T1000 (cell line): Measurements from ENCODE around the gene SEC11A.
A peak's percentile ranks its signal among the peaks of the same experiment; 100 is the strongest.
"Not testable (repeated sequence)": the region's sequence is repeated elsewhere in the genome, so short reads cannot be mapped to it uniquely, and the experiment has no call there.

Source experiments
- DNase-seq: peaks from one replicate; lab custom pipeline; 2025; ENCODE audit warnings: mixed read lengths; lab: John Stamatoyannopoulos, UW

Gene SEC11A

GRCh38 chr15:84737005-84737404 lies 21.1 kb upstream of the SEC11A start:
- no peak for DNase-seq

DNA sequence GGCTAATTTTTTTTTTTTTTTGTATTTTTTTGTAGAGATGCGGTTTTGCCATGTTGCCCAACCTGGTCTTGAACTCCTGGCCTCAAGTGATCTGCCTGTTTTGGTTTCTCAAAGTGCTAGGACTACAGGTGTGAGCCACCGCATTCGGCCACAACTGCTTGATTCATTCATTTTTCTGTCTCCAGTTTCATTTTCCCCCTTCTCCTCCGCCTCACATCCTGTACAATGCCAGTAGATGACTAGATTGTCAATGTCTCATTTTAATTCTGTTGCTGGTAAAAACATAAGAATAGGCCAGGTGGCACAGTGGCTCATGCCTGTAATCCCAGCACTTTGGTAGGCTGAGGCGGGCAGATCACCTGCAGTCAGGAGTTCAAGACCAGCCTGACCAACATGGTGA lies 20.4 kb upstream of the SEC11A start:
- DNase-seq, result no peak

DNA sequence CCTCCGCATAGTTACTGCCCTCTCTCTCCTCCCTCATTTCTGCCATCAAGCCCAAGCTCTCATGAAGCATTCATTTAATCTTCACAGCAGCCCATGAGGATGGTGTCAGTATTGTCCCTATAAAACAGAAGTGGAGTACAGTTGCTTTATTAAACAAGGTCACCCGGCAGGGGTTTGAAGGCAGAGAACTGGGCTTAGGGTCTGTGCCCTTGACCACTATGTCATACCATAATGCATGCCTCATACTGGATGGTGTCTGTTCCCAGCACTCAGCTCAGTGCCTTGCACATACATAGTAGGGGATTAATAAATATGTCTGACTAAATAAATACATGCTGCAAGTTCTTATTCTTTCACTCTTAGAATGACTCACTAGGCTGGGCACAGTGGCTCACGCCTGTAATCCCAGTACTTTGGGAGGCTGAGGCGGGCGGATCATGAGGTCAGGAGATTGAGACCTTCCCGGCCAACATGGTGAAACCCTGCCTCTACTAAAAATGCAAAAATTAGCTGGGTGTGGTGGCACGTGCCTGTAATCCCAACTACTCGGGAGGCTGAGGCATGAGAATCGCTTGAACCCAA lies 19.6 kb upstream of the SEC11A start:
- DNase-seq, result not testable (repeated sequence)

DNA sequence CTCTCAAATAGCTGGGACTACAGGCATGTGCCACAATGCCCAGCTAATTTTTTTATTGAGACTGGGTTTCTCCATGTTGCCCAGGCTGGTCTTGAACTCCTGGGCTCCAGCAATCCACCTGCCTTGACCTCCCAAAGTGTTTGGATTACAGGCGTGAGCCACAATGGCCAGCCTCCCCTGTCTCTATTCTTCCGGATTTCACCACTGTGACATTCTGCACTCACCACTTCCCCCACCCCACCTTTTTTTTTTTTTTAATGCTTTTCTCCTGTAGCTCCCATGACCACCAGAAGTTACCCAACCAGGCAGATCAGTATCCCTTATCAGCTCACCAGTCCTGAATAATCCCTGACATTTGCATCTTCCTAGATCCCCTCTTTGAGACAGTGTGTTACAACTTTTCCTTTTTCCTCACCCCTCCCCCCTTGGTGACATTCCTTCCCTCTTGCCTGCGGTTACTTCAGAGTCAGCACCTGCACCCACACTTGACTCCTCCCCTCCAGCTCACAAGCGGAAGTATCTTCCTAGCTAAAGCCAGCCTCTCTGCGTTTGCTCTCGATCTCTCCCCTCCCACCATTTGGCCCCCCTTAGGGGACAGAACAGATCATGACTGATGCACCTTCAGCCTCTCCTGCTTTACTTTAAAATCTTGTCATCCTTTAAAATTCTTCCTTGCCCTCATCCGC lies 19.0 kb upstream of the SEC11A start:
- peak; percentile 7 for DNase-seq

DNA sequence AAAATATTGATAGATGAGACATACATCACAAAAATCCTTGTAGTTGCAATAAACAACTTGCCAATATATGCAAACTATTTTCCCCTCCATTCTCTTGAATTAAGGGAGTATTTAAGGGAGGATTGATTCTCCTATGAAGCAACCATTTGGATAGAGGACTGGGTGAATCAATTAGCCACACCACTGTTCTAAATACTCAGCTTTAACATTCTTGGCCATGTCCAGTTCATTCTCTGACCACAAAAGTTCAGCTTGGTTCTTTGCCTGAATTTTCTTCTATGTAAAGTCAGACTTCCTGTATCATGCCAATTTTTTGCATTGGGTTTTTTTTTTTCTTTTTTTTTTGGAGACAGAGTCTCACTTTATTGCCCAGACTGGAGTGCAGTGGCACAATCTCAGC lies 15.8 kb upstream of the SEC11A start:
- DNase-seq, result no peak

DNA sequence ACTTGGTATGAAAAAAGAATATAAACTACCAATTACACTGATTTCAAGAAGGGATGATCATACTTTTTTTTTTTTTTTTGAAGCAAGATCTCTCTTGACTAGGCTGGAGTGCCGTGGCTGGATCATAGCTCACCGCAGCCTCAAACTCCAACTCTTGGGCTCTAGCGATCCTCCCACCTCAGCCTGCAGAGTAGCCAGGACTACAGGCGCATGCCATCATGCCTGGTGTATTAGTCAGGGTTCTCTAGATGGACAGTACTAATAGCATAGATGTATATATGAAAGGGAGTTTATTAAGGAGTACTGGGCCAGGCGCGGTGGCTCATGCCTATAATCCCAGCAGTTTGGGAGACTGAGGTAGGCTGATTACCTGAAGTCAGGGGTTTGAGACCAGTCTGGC lies 11.5 kb upstream of the SEC11A start:
- DNase-seq, result no peak

DNA sequence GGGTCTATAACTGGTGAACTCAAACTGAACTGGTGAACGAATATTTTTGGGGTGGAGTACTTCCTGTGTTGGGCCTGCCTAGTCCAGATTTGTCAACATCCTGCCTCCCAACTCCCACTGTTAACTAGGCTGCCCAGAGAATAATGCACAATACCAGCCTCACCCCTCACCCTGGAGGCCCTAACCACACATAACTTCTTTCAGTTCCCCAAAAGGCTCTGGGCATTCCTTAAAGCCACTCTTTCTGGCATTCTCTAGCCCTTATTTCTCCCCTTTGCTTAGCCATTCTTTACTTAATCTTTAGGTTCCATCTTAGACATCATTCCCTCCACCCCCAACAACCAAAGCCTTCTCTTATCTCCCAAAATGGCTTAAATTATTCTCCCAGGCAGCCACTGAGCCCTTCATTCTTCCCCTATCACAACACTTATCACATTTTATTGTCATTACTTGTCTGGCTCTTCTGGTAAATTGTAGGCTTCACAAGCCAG lies 9.1 kb upstream of the SEC11A start:
- DNase-seq, result no peak

DNA sequence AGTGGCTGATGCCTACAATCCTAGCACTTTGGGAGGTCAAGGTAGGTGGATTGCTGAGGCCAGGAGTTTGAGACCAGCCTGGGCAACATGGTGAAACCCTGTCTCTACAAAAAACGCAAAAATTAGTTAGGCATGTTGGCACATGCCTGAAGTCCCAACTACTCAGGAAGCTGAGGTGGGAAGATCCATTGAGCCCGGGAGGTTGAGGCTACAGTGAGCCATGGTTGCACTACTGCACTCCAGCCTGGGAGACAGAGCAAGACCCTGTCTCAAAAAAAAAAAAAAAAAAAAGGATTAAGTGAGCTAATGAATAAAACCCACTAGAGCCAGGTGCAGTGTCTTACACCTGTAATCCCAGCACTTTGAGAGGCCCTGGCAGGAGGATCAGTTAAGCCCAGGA lies 6.7 kb upstream of the SEC11A start:
- no peak for DNase-seq

- DNase-seq, result no peak
These were observed 5.4 kb upstream of the SEC11A start for GRCh38 chr15:84721371-84721770.

- no peak for DNase-seq
These were observed 401 bp downstream of the SEC11A start for GRCh38 chr15:84715441-84716035.

DNA sequence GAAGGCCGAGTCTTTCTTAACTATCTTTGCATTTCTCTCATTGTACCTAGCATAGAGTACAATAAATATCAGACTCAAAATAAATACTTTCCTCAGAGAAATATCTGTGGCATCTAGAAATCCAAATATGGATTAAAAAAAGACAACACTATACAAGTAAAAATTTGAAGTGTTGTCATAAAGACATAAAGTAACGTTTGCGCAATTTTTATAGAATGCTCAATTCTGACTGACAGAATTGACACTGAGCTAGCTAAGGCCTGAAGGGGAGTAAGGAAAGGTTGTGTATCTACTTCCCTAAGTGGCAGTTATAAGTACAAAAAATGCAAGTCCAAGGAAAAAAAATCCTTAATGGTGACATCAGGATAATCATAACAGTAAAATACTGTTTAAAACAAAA lies 1.1 kb downstream of the SEC11A start:
- no peak for DNase-seq

DNA sequence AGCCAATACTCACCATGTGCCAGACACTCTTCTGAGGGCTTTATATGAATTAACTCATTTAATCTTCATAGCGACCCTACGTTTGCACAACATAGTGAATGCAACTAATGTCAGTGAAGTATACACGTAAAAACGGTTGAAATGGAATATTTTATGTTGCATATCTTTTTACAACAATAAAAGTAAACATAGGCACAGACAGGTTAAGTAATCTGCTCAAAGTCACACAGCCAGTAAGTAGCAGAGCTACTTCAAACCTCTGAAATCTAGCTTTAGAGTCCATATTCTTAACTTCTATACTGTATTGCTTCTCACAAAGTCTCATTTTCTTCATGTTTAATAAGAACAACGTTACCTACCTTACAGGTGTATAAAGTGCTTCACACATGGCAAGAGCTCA lies 1.6 kb downstream of the SEC11A start:
- DNase-seq, result no peak

- DNase-seq, result no peak
These were observed 12.1 kb downstream of the SEC11A start for GRCh38 chr15:84703808-84704207.

- DNase-seq, result no peak
These were observed 12.9 kb downstream of the SEC11A start for GRCh38 chr15:84702961-84703482.

DNA sequence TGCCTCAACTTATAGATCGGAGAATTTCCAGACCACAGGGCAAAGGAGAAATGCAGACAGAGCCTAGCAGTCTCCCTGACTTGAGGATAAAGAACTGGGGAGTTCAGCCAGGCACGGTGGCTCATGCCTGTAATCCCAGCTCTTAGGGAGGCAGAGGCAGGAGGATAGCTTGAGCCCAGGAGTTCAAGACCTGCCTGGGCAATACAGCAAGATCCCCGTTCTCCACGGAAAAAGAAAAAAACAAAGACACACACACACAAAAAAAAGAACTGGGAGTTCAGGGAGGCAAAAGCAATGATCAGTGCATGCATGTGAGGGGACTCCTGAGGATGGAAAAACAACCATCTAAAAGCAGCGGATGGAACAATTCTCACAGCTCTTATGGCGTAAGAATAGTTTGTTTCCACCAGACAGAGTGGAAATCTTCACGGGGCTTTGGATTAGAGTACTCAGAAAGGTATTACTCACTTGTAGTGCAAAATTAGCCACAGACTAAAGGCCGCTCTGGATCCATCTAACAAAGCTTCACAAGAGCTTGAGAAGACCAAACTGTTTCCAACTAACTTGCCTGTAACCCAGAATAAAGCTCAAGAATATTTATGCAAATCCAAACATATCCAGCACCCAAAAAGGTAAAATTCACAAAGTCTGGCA lies 16.3 kb downstream of the SEC11A start:
- DNase-seq, result no peak

- no peak for DNase-seq
These were observed 18.5 kb downstream of the SEC11A start for GRCh38 chr15:84697236-84697990.

GRCh38 chr15:84696757-84697156 lies 19.2 kb downstream of the SEC11A start:
- DNase-seq, result no peak

GRCh38 chr15:84690342-84690741 lies 25.6 kb downstream of the SEC11A start:
- no peak for DNase-seq

DNA sequence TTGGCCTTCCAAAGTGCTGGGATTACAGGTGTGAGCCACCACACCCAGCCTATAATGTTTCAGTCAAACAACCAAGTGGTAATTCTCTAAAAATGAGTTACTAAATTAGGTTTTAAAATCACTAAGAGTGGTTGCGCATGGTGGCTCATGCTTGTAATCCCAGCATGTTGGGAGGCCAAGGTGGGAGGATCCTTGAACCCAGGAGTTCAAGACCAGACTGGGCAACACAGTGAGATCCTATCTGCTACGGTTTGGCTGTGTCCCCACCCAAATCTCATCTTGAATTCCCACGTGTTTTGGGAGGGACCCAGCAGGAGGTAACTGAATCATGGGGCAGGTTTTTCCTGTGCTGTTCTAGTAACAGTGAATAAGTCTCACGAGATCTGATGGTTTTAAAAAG lies 26.1 kb downstream of the SEC11A start:
- no peak for DNase-seq

- not testable (repeated sequence) for DNase-seq
These were observed 29.5 kb downstream of the SEC11A start for GRCh38 chr15:84686446-84686845.

DNA sequence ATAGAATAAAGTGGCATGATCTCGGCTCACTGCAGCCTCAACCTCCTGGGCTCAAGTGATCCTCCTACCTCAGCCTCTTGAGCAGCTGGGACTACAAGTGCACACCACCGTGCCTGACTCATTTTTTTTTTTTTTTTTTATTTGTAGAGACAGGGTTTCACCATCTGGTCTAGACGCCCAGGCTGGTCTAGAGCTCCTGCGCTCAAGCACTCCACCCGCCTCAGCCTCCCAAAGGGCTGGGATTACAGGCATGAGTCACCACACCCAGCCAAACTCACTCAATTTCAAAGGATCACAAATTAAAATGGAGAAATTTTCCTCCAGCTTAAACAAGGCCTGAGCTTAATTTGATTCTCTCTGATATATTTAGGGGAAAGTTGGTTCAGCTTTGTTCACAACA lies 30.6 kb downstream of the SEC11A start:
- peak; percentile 42 for DNase-seq

- peak; percentile 14 for DNase-seq
These were observed 31.8 kb downstream of the SEC11A start for GRCh38 chr15:84684092-84684491.
